DND-41 (cell line): ENCODE measurements around the gene VWA1.

Source experiments
- CTCF ChIP-seq: IDR thresholded peaks from 2 replicates; pipeline ENCODE4 v1.5.1; 2012; ENCODE audit warnings: borderline replicate concordance, low read length, moderate library complexity, mild to moderate bottlenecking; ENCODE audit not compliant: poor library complexity, severe bottlenecking; ENCODE audit errors: extremely low read depth
- EZH2 ChIP-seq: IDR thresholded peaks from 3 replicates; pipeline ENCODE4 v1.6.1; 2012; ENCODE audit warnings: borderline replicate concordance, low read depth, mild to moderate bottlenecking, moderate library complexity, low read length, inconsistent platforms; ENCODE audit not compliant: severe bottlenecking

GRCh38 chr1:1398677-1399186, 36.8 kb upstream of the VWA1 start:
- no peak for TF ChIP-seq CTCF
- no peak for TF ChIP-seq EZH2
